HepG2 (cell line): ENCODE measurements around the gene BCL2. TPM values are rescaled to one million over a fixed set of nuclear protein-coding genes. Genes with fewer than 3 reads are reported as not detected.

Experiments
- ATAC-seq: fragments of 200-7000 bp; cut with Tn5 transposase; 3 replicates; pipeline ENCODE4 v1.9.1; 2020; ENCODE audit warnings: mild to moderate bottlenecking, moderate library complexity
- BruUV-seq: library from RNA; stranded (reverse); fragments of 400-500 nt; replicated peaks from 2 replicates; lab custom pipeline; 2021; lab: Mats Ljungman, UMichigan
- CTCF ChIA-PET: fragments of 300-600 bp; formaldehyde crosslinking; extraction: SDS; loops from one replicate; lab custom pipeline; 2021; ENCODE audit warnings: low total read pairs, inconsistent platforms, low intra/inter-chr PET ratio; lab: Yijun Ruan, JAX
- POLR2A ChIA-PET: fragments of 350-600 bp; sonication (Branson Sonifier 250); formaldehyde crosslinking; loops from one replicate; lab custom pipeline; 2020; ENCODE audit warnings: antibody characterized with exemption, inconsistent platforms; lab: Yijun Ruan, JAX
- DNase-seq: peaks from one replicate; pipeline ENCODE4 v3.0.0-alpha.2; 2015; ENCODE audit warnings: low spot score
- FAIRE-seq: peaks from 3 replicates; lab custom pipeline; 2011; peaks lifted over from hg19 to GRCh38; lab: Jason Lieb, UNC
- H2AFZ ChIP-seq: one replicate; pipeline ENCODE4 v1.6.1; 2011; ENCODE audit warnings: low read length, inconsistent platforms
- H3K27ac ChIP-seq: fragments of 300-600 bp; 3 replicates; pipeline ENCODE4 v1.8.0; 2011; ENCODE audit warnings: mixed run types, mild to moderate bottlenecking, mixed read lengths, low read length, inconsistent platforms; ENCODE audit not compliant: insufficient read depth; ENCODE audit errors: extremely low read length
- H3K27me3 ChIP-seq, 2 experiments: fragments of 200-600 bp in 1 of 2; 2 replicates in 1 of 2; 3 replicates in 1 of 2; pipeline versions ENCODE4 v1.6.0 to v1.8.0; 2011; ENCODE audit warnings: low read length in 2 of 2, mild to moderate bottlenecking in 2 of 2, moderate library complexity in 2 of 2, inconsistent platforms in 1 of 2; ENCODE audit not compliant: insufficient read depth in 2 of 2, control insufficient read depth in 1 of 2
- H3K36me3 ChIP-seq, 2 experiments: fragments of 200-600 bp in 1 of 2; replicated peaks in 1 of 2; 2 replicates in 1 of 2; 3 replicates in 1 of 2; pipeline versions ENCODE4 v1.5.1 to v1.8.0; 2011; ENCODE audit warnings: low read length in 2 of 2, inconsistent platforms in 1 of 2; ENCODE audit not compliant: insufficient read depth in 2 of 2, control insufficient read depth in 1 of 2
- H3K4me1 ChIP-seq: 2 replicates; pipeline ENCODE4 v1.5.1; 2012; ENCODE audit warnings: low read length, inconsistent platforms; ENCODE audit not compliant: insufficient read depth
- H3K4me2 ChIP-seq: 2 replicates; pipeline ENCODE4 v1.6.0; 2011; ENCODE audit warnings: low read depth, low read length, inconsistent platforms
- H3K4me3 ChIP-seq, 3 experiments: fragments of 200-600 bp in 1 of 3; sonication (generic), shearing (Covaris generic) in 1 of 3; replicated peaks in 1 of 3; 2 replicates each; pipeline ENCODE4 v1.5.1; 2011 to 2016; ENCODE audit warnings: low read length in 3 of 3, inconsistent platforms in 2 of 3, low read depth in 2 of 3, mild to moderate bottlenecking in 2 of 3, control low read depth in 1 of 3, mixed read lengths in 1 of 3; ENCODE audit not compliant: insufficient read depth in 1 of 3
- H3K79me2 ChIP-seq: one replicate; pipeline ENCODE4 v1.6.1; 2011; ENCODE audit warnings: low read length, inconsistent platforms; ENCODE audit not compliant: insufficient read depth
- H3K9ac ChIP-seq: 2 replicates; pipeline ENCODE4 v1.6.0; 2011; ENCODE audit warnings: mild to moderate bottlenecking, low read depth, low read length, inconsistent platforms; ENCODE audit not compliant: insufficient read depth
- H3K9me3 ChIP-seq: 2 replicates; pipeline ENCODE4 v1.5.1; 2012; ENCODE audit warnings: mild to moderate bottlenecking, low read length
- H4K20me1 ChIP-seq: 2 replicates; pipeline ENCODE4 v1.6.0; 2011; ENCODE audit warnings: inconsistent platforms, mild to moderate bottlenecking, low read length, moderate library complexity; ENCODE audit not compliant: insufficient read depth
- AGO2 ChIP-seq: fragments of 200-400 bp; formaldehyde crosslinking; optimal IDR thresholded peaks from 2 replicates; pipeline ENCODE3; 2017; ENCODE audit warnings: mild to moderate bottlenecking, low read depth, low read length, moderate library complexity
- DNMT3B ChIP-seq: conservative IDR thresholded peaks from 2 replicates; pipeline ENCODE4 v1.6.1; 2016; ENCODE audit warnings: missing biosample characterization, control low read depth
- DR1 ChIP-seq: sonication (generic); formaldehyde crosslinking; IDR thresholded peaks from 2 replicates; pipeline ENCODE4 v1.8.0; 2021; ENCODE audit warnings: mild to moderate bottlenecking, missing genetic modification reagents, inconsistent platforms
- MAFG ChIP-seq: sonication (generic); formaldehyde crosslinking; IDR thresholded peaks from 2 replicates; pipeline ENCODE4 v1.5.1; 2020; ENCODE audit warnings: mild to moderate bottlenecking, missing genetic modification reagents
- RXRA ChIP-seq: sonication (generic); formaldehyde crosslinking; IDR thresholded peaks from 2 replicates; pipeline ENCODE4 v1.5.1; 2020; ENCODE audit warnings: missing genetic modification reagents
- TP53 ChIP-seq: sonication (generic); formaldehyde crosslinking; conservative IDR thresholded peaks from 2 replicates; pipeline ENCODE4 v1.4.0; 2020; ENCODE audit warnings: missing genetic modification reagents
- ZFP36 ChIP-seq: fragments of 150-350 bp; IDR thresholded peaks from 2 replicates; pipeline ENCODE4 v1.6.1; 2018; ENCODE audit warnings: borderline replicate concordance, low read length, low read depth; ENCODE audit not compliant: partially characterized antibody
- ZFP36L2 ChIP-seq: sonication (generic); formaldehyde crosslinking; IDR thresholded peaks from 2 replicates; pipeline ENCODE4 v1.4.0; 2020; ENCODE audit warnings: missing genetic modification reagents
- ZNF124 ChIP-seq: sonication (generic); formaldehyde crosslinking; IDR thresholded peaks from 2 replicates; pipeline ENCODE4 v1.4.0; 2020; ENCODE audit warnings: missing genetic modification reagents
- ZNF180 ChIP-seq: sonication (generic); formaldehyde crosslinking; IDR thresholded peaks from 2 replicates; pipeline ENCODE4 v1.4.0; 2020; ENCODE audit warnings: low read depth, missing genetic modification reagents, borderline replicate concordance
- ZNF292 ChIP-seq: sonication (generic); formaldehyde crosslinking; IDR thresholded peaks from 2 replicates; pipeline ENCODE4 v1.8.1; 2022; ENCODE audit warnings: mild to moderate bottlenecking, low read depth, missing genetic modification reagents, borderline replicate concordance
- ZNF883 ChIP-seq: sonication (generic); formaldehyde crosslinking; IDR thresholded peaks from 2 replicates; pipeline ENCODE4 v1.5.1; 2020; ENCODE audit warnings: mild to moderate bottlenecking, missing genetic modification reagents; ENCODE audit errors: not compliant biosample characterization
- WGBS: methylation state at CpG from one replicate; pipeline ENCODE4 v1.1.6; 2017; ENCODE audit warnings: low lambda C conversion rate; 5-methylcytosine and 5-hydroxymethylcytosine counted together
- in situ Hi-C: cut with HindIII; loops from 2 replicates; pipeline ENCODE4 v1.10.0; 2017; ENCODE audit warnings: low pct_unique_long_range_greater_than_20kb; ENCODE audit not compliant: extremely low pct_ligation_motif_present
- intact Hi-C: fragments of 100-400 bp; cut with micrococcal nuclease; formaldehyde crosslinking; loops from one replicate; pipeline ENCODE4 v1.10.0; 2022; ENCODE audit not compliant: unreplicated experiment
- polyA plus RNA-seq, 8 experiments: library from polyadenylated mRNA; depleted of rRNA in 3 of 8; stranded (reverse) in 7 of 8; unstranded in 1 of 8; fragments of >200 nt; fragmentation: Illumina TruSeq in 4 of 8; extraction: Trizol in 4 of 8; gene quantifications; 2 replicates each; pipeline versions ENCODE4 v1.2.1 to v1.2.3, GENCODE V29; 2011 to 2016; ENCODE audit warnings: low read depth in 4 of 8, missing spikeins in 1 of 8, mixed read lengths in 1 of 8; ENCODE audit not compliant: insufficient read depth in 1 of 8
- total RNA-seq, 5 experiments: library from RNA; depleted of rRNA; stranded (reverse); fragments of >200 nt; fragmentation: Illumina TruSeq; extraction: Trizol; gene quantifications; 2 replicates each; pipeline ENCODE4 v1.2.3, GENCODE V29; 2016; ENCODE audit warnings: low read depth in 1 of 5
- TF ChIP-seq, protein P1 (sequence below): sonication (generic); formaldehyde crosslinking; IDR thresholded peaks from 2 replicates; pipeline ENCODE4 v1.5.1; 2020; ENCODE audit warnings: missing genetic modification reagents, mild to moderate bottlenecking, borderline replicate concordance

Gene BCL2
- total and polyA plus RNA-seq, 2 of the 13 experiments (the other 11 are each of a cell fraction or from before 2014, with no cell fraction given) = 0.07 to 0.53 TPM

DNA sequence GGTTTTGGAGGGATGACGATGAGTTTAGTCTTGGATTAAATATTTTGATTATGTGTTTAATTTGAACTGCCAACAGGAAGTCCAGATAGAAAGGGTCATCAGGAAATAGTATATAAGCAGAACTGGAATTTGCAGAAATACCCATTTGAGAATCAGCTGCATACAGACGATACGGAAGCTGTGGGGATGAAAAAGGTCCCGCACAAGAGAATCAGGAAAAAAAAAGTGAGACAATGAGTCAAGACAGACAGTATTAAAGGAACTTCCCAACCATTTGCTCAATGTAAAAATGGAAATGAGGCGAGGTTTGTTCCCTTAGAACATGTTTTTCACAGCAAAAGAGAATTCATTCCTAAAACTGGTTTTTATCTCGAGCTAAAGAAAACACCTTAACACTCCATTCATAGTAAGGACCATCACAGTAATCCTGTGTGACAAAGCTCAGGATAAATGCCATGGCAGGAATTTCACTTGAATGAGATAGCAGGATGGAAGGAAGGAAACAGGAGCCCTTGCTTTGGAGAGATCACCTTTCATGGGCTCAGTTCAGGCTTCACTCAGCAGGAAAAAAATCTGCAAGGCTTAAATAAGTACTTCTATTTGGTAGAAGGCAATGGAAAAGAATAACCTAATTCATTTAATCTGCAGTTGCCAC, 29.3 kb downstream of the BCL2 start (continued):
- TF ChIP-seq, protein P1, sequence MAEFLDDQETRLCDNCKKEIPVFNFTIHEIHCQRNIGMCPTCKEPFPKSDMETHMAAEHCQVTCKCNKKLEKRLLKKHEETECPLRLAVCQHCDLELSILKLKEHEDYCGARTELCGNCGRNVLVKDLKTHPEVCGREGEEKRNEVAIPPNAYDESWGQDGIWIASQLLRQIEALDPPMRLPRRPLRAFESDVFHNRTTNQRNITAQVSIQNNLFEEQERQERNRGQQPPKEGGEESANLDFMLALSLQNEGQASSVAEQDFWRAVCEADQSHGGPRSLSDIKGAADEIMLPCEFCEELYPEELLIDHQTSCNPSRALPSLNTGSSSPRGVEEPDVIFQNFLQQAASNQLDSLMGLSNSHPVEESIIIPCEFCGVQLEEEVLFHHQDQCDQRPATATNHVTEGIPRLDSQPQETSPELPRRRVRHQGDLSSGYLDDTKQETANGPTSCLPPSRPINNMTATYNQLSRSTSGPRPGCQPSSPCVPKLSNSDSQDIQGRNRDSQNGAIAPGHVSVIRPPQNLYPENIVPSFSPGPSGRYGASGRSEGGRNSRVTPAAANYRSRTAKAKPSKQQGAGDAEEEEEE (CRISPR knock-in tag) = no peak
- TF ChIP-seq MAFG (CRISPR knock-in tag) (no peak), ZNF124 (no peak), DR1 (CRISPR knock-in tag) (no peak), ZFP36L2 (CRISPR knock-in tag) (no peak), TP53 (CRISPR knock-in tag) (no peak), DNMT3B (CRISPR knock-in tag) (no peak), ZNF883 (CRISPR knock-in tag) (no peak)

DNA sequence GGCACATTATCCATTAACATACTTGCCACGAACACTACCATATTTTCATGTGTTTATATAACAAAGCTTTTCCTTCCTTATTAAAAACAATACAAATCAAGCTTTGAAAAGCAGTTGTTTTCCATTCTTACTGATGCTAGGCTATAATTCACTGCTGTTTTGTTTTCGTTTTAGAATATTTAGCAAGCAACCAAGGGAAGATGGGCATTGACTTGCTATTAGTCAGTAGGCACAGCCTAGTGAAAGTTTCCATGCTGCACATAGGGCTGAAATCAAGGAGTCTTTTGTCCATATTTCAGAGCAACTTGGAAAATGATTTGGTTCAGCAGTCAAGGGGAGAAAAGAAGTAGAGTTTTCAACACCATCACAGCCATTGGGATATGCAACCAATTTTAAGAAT, 31.3 kb downstream of the BCL2 start:
- intact Hi-C loops (no loop called here), in situ Hi-C loops (no loop called here)
- no TSS peak for BruUV-seq
- Histone ChIP-seq H3K4me3 (no peak overlapping the region), H3K4me2 (no peak overlapping the region), H3K4me1 (no peaks in the 10 kb centered on the region), H4K20me1 (no peaks in the 10 kb centered on the region), H2AFZ (no peak overlapping the region), H3K79me2 (no peaks in the 10 kb centered on the region), H3K36me3 (no peaks in the 10 kb centered on the region), H3K9ac (no peak overlapping the region), H3K9me3 (no peaks in the 10 kb centered on the region), H3K27ac (no peak overlapping the region), H3K27me3 (peaks cover 2 to 23% of the 10 kb centered on the region in 2 experiments; a peak in 2 of 5 replicates)
- no peak for FAIRE-seq
- 1% methylated on average over 2 of the region's 2 CpGs for WGBS
- TF ChIP-seq ZNF180 (no peak), ZNF292 (CRISPR knock-in tag) (no peak), RXRA (CRISPR knock-in tag) (no peak), AGO2 (no peak), ZFP36 (no peak)
- TF ChIP-seq, all 625 proteins: peak for 0
- CTCF ChIA-PET = no interaction called here
- no peak for ATAC-seq
- POLR2A ChIA-PET = no interaction called here
- DNase-seq = no peak
